MM.1S (cell line): Measurements from ENCODE around the gene CAPS.

Experiments
- DNase-seq: peaks from one replicate; pipeline ENCODE4 v3.0.0-alpha.2; 2015
- H2AFZ ChIP-seq: fragments of 300-600 bp; sonication (generic); 2 replicates; pipeline ENCODE4 v1.6.0; 2016; ENCODE audit warnings: antibody characterized with exemption, low read length
- H3F3A ChIP-seq: fragments of 300-600 bp; sonication (generic); 2 replicates; pipeline ENCODE4 v1.6.1; 2016; ENCODE audit warnings: mild to moderate bottlenecking, antibody characterized with exemption, low read length, moderate library complexity, mixed read lengths; ENCODE audit not compliant: insufficient read depth
- H3K27ac ChIP-seq: fragments of 300-600 bp; sonication (generic); 2 replicates; pipeline ENCODE4 v1.5.1; 2016; ENCODE audit warnings: mild to moderate bottlenecking, low read length
- H3K27me3 ChIP-seq: fragments of 300-600 bp; sonication (generic); replicated peaks from 2 replicates; pipeline ENCODE4 v1.6.0; 2016; ENCODE audit warnings: low read length; ENCODE audit not compliant: insufficient read depth
- H3K36me3 ChIP-seq: fragments of 300-600 bp; sonication (generic); replicated peaks from 2 replicates; pipeline ENCODE4 v1.6.1; 2016; ENCODE audit warnings: mild to moderate bottlenecking, low read length, mixed read lengths; ENCODE audit not compliant: insufficient read depth
- H3K4me1 ChIP-seq: fragments of 300-600 bp; sonication (generic); 2 replicates; pipeline ENCODE4 v1.6.1; 2016; ENCODE audit warnings: low read length, mixed read lengths
- H3K4me2 ChIP-seq: fragments of 300-600 bp; sonication (generic); 2 replicates; pipeline ENCODE4 v1.6.0; 2016; ENCODE audit warnings: low read depth, low read length
- H3K4me3 ChIP-seq: fragments of 300-600 bp; sonication (generic); 2 replicates; pipeline ENCODE4 v1.5.1; 2016; ENCODE audit warnings: low read length, mixed read lengths
- H3K79me2 ChIP-seq: fragments of 300-600 bp; sonication (generic); 2 replicates; pipeline ENCODE4 v1.6.1; 2016; ENCODE audit warnings: mixed run types, low read length, mixed read lengths
- H3K9ac ChIP-seq: fragments of 300-600 bp; sonication (generic); 2 replicates; pipeline ENCODE4 v1.6.1; 2016; ENCODE audit warnings: low read length, mixed read lengths
- H3K9me2 ChIP-seq: fragments of 300-600 bp; sonication (generic); replicated peaks from 2 replicates; pipeline ENCODE4 v1.6.1; 2016; ENCODE audit warnings: mild to moderate bottlenecking, low read length, mixed read lengths; ENCODE audit not compliant: insufficient read depth
- H3K9me3 ChIP-seq: fragments of 300-600 bp; sonication (generic); replicated peaks from 2 replicates; pipeline ENCODE4 v1.6.1; 2016; ENCODE audit warnings: mild to moderate bottlenecking, low read length, mixed read lengths; ENCODE audit not compliant: insufficient read depth
- H4K20me1 ChIP-seq: fragments of 300-600 bp; sonication (generic); 2 replicates; pipeline ENCODE4 v1.6.1; 2016; ENCODE audit warnings: mild to moderate bottlenecking, low read length, moderate library complexity, mixed read lengths; ENCODE audit not compliant: insufficient read depth
- EZH2 ChIP-seq: fragments of 300-600 bp; sonication (generic); optimal IDR thresholded peaks from 2 replicates; pipeline ENCODE3; 2017; ENCODE audit warnings: low read depth, mild to moderate bottlenecking, antibody characterized with exemption, low read length, mixed read lengths
- EZH2phosphoT487 ChIP-seq: fragments of 300-600 bp; sonication (generic); IDR thresholded peaks from 2 replicates; pipeline ENCODE4 v1.6.1; 2018; ENCODE audit warnings: antibody characterized with exemption, low read length
- TF ChIP-seq, protein P1 (sequence below): fragments of 300-600 bp; sonication (generic); IDR thresholded peaks from 2 replicates; pipeline ENCODE4 v1.5.1; 2016; ENCODE audit warnings: antibody characterized with exemption, low read length, mixed read lengths

Gene CAPS

DNA sequence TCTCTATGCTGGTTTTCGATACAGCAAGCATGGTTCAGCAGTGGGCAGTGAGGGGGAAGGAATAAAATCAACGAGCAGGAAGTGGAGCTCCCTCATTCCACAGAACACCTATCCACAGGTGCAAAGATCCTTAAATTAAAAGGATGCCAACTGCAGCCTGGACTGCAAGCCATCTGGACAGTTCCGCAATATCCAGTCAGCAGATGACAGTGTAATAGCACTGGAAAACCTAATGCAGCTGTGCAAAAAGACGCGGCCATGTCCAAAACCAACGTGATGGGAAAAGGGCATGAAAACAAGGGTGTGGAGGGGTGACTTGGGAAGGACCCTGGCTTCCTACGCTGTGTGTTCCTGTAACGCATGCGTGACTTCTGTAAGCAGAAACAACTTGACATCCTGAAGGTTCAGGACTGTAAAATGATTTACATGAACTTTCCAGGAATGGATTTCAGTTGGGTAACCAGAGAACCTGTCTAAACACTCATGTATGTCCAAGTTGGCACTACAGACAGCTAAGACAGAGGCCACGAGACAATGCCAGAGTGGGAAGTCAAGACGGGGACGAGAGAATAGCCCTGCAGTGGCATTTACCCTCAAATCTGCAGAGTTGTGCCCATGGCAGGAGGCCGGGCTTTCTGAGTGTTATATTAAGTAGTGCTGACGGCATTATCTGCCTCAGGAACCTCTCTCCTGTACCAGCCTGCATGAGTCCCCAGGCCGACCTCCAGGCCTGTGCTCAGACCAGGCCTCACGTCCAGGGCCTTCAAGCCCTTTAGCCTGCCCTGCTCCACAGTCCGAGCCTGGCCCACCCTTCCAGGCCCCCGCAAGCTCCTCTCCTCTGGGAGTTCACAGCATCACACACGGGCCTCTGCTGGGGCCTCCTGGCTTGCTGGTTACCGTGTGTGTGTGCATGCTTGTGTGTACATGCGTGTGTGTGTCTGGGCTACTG lies 26.5 kb downstream of the CAPS start:
- Histone ChIP-seq H2AFZ (no peak overlapping the region), H3K79me2 (peaks cover 93% of the 10 kb centered on the region), H3F3A (no peaks in the 10 kb centered on the region), H3K9me2 (no peaks in the 10 kb centered on the region), H4K20me1 (0 out of 2 replicates have a peak, but pooled peaks cover 3% of the 10 kb centered on the region), H3K36me3 (no peaks in the 10 kb centered on the region), H3K9me3 (no peaks in the 10 kb centered on the region), H3K4me3 (no peak overlapping the region), H3K9ac (no peak overlapping the region), H3K4me1 (no peaks in the 10 kb centered on the region), H3K4me2 (no peak overlapping the region), H3K27me3 (no peaks in the 10 kb centered on the region), H3K27ac (no peak overlapping the region)
- DNase-seq: no peak
- TF ChIP-seq EZH2 (no peak), EZH2phosphoT487 (no peak)
- TF ChIP-seq, protein P1, sequence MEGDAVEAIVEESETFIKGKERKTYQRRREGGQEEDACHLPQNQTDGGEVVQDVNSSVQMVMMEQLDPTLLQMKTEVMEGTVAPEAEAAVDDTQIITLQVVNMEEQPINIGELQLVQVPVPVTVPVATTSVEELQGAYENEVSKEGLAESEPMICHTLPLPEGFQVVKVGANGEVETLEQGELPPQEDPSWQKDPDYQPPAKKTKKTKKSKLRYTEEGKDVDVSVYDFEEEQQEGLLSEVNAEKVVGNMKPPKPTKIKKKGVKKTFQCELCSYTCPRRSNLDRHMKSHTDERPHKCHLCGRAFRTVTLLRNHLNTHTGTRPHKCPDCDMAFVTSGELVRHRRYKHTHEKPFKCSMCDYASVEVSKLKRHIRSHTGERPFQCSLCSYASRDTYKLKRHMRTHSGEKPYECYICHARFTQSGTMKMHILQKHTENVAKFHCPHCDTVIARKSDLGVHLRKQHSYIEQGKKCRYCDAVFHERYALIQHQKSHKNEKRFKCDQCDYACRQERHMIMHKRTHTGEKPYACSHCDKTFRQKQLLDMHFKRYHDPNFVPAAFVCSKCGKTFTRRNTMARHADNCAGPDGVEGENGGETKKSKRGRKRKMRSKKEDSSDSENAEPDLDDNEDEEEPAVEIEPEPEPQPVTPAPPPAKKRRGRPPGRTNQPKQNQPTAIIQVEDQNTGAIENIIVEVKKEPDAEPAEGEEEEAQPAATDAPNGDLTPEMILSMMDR: no peak

DNA sequence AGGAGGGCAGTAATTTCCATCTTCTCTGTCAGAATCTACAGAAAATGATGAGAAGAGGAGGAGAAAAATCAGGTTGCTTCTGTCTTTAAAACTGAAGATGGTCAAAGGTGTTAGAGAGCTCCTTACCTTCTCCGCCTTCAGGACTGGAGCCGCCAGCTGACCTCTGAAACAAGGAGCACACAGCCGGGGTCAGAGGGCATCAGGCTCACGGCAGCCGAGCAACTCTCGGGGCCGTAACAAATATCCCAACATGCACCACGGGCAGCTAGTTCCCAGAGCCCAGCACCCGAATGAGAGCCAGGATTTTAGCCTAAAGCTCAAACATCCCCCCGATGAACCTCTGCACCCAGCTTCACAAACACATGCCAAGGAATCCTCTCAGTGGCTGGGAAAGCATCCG lies 27.6 kb downstream of the CAPS start:
- Histone ChIP-seq H2AFZ (no peak overlapping the region), H3K4me2 (no peak overlapping the region), H3K9ac (no peak overlapping the region), H3K79me2 (peaks cover 93% of the 10 kb centered on the region), H3K4me1 (no peaks in the 10 kb centered on the region), H4K20me1 (0 out of 2 replicates have a peak, but pooled peaks cover 3% of the 10 kb centered on the region), H3K9me3 (no peaks in the 10 kb centered on the region), H3K9me2 (no peaks in the 10 kb centered on the region), H3K27ac (no peak overlapping the region), H3F3A (no peaks in the 10 kb centered on the region), H3K36me3 (0 out of 2 replicates have a peak, but pooled peaks cover 4% of the 10 kb centered on the region), H3K27me3 (no peaks in the 10 kb centered on the region), H3K4me3 (no peak overlapping the region)
- DNase-seq: no peak
- TF ChIP-seq EZH2 (no peak), EZH2phosphoT487 (no peak)
- TF ChIP-seq, protein P1: no peak

DNA sequence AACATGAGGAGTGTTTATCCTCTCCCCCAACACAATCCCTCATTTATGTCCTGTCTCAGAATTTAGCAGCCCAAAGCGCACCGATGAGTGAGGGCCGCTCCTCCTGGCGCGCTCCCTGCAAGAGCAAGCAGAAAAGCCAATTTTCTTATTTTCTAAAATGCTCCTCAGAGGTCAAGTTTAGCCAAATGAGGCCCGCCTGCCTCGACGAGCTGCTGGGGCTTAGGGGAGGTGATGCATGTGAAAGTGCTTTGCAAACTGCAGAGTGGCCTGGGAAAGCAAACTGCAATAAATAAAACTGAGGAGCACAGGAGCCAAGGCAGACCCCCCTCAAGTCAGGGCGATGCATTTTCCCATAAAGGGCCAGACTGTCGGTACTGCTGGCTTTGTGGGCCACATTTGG lies 29.0 kb downstream of the CAPS start:
- Histone ChIP-seq H3K79me2 (peaks cover 94% of the 10 kb centered on the region), H3K27ac (no peak overlapping the region), H3K4me2 (no peak overlapping the region), H3K36me3 (peaks cover 4% of the 10 kb centered on the region; the same call in 1 of the 2 replicates), H4K20me1 (0 out of 2 replicates have a peak, but pooled peaks cover 3% of the 10 kb centered on the region), H3K4me1 (no peaks in the 10 kb centered on the region), H3K9me3 (no peaks in the 10 kb centered on the region), H3K4me3 (no peak overlapping the region), H2AFZ (no peak overlapping the region), H3K9me2 (no peaks in the 10 kb centered on the region), H3K9ac (no peak overlapping the region), H3F3A (no peaks in the 10 kb centered on the region), H3K27me3 (no peaks in the 10 kb centered on the region)
- no peak for DNase-seq
- TF ChIP-seq, protein P1: no peak
- TF ChIP-seq EZH2: no peak
- no peak for TF ChIP-seq EZH2phosphoT487
